Endothelial cell of umbilical vein (primary cell): ENCODE measurements around the gene EPC1. TPM values are rescaled to one million over a fixed set of nuclear protein-coding genes. Genes with fewer than 3 reads are reported as not detected.
"Not testable (repeated sequence)": the region's sequence is repeated elsewhere in the genome, so short reads cannot be mapped to it uniquely, and the experiment has no call there.

Source experiments
- BruUV-seq: library from RNA; stranded (reverse); fragments of 400-500 nt; replicated peaks from 2 replicates; lab custom pipeline; 2021; lab: Mats Ljungman, UMichigan
- CTCF ChIA-PET: fragments of 300-600, 350-600 bp; sonication (Branson Sonifier 250); formaldehyde crosslinking; loops from one replicate; lab custom pipeline; 2021; ENCODE audit warnings: antibody characterized with exemption, inconsistent platforms; lab: Charles Lee
- POLR2A ChIA-PET: fragments of 300-600, 350-600 bp; sonication (Branson Sonifier 250); formaldehyde crosslinking; loops from one replicate; lab custom pipeline; 2021; ENCODE audit warnings: antibody characterized with exemption, inconsistent platforms; lab: Charles Lee
- DNase-seq: peaks from one replicate; pipeline ENCODE4 v3.0.0-alpha.2; 2011; ENCODE audit warnings: low read depth, low spot score
- FAIRE-seq: peaks from 2 replicates; lab custom pipeline; 2011; peaks lifted over from hg19 to GRCh38; lab: Jason Lieb, UNC
- H2AFZ ChIP-seq: 2 replicates; pipeline ENCODE4 v1.6.0; 2012; ENCODE audit warnings: low read depth, low read length, control low read depth, inconsistent platforms
- H3K27ac ChIP-seq: 2 replicates; pipeline ENCODE4 v1.5.1; 2011; ENCODE audit warnings: low read depth, mild to moderate bottlenecking, control low read depth, low read length, moderate library complexity; ENCODE audit not compliant: insufficient read depth
- H3K27me3 ChIP-seq, 2 experiments: 2 replicates each; pipeline versions ENCODE4 v1.6.0 to v1.6.1; 2011; ENCODE audit warnings: low read length in 2 of 2, mixed read lengths in 1 of 2; ENCODE audit not compliant: control insufficient read depth in 2 of 2, insufficient read depth in 2 of 2
- H3K36me3 ChIP-seq, 2 experiments: 2 replicates in 1 of 2; 3 replicates in 1 of 2; pipeline ENCODE4 v1.5.1; 2011; ENCODE audit warnings: low read length in 2 of 2, mild to moderate bottlenecking in 1 of 2, moderate library complexity in 1 of 2; ENCODE audit not compliant: control insufficient read depth in 2 of 2, insufficient read depth in 2 of 2; ENCODE audit errors: extremely low read depth in 1 of 2
- H3K4me1 ChIP-seq: 3 replicates; pipeline ENCODE4 v1.5.1; 2011; ENCODE audit warnings: mild to moderate bottlenecking, low read length; ENCODE audit not compliant: control insufficient read depth, insufficient read depth; ENCODE audit errors: extremely low read depth
- H3K4me2 ChIP-seq: 2 replicates; pipeline ENCODE4 v1.6.1; 2011; ENCODE audit warnings: low read length, control low read depth, mixed read lengths; ENCODE audit not compliant: insufficient read depth
- H3K4me3 ChIP-seq, 3 experiments: fragments of 200-600 bp in 1 of 3; sonication (generic), shearing (Covaris generic) in 1 of 3; replicated peaks in 1 of 3; 2 replicates each; pipeline ENCODE4 v1.5.1; 2011 to 2016; ENCODE audit warnings: control low read depth in 3 of 3, low read length in 3 of 3, mild to moderate bottlenecking in 2 of 3, inconsistent platforms in 1 of 3, low read depth in 1 of 3, moderate library complexity in 1 of 3; ENCODE audit not compliant: insufficient read depth in 1 of 3
- H3K79me2 ChIP-seq: 2 replicates; pipeline ENCODE4 v1.6.0; 2012; ENCODE audit warnings: low read length, inconsistent platforms; ENCODE audit not compliant: control insufficient read depth, insufficient read depth
- H3K9ac ChIP-seq: replicated peaks from 2 replicates; pipeline ENCODE3; 2011; ENCODE audit warnings: low read length, control low read depth; ENCODE audit not compliant: insufficient read depth; ENCODE audit errors: extremely low read depth
- H3K9me1 ChIP-seq: replicated peaks from 3 replicates; pipeline ENCODE4 v1.6.0; 2011; ENCODE audit warnings: mild to moderate bottlenecking, low read length; ENCODE audit not compliant: control insufficient read depth, insufficient read depth; ENCODE audit errors: extremely low read depth
- H3K9me3 ChIP-seq: replicated peaks from 2 replicates; pipeline ENCODE4 v1.5.1; 2012; ENCODE audit warnings: low read length, inconsistent platforms; ENCODE audit not compliant: control insufficient read depth, insufficient read depth
- H4K20me1 ChIP-seq: replicated peaks from 2 replicates; pipeline ENCODE3; 2011; ENCODE audit warnings: mild to moderate bottlenecking, low read length; ENCODE audit not compliant: control insufficient read depth, insufficient read depth; ENCODE audit errors: extremely low read depth
- CTCF ChIP-seq, 2 donors: IDR thresholded peaks; 1 replicate in 1 of 2; 2 replicates in 1 of 2; pipeline ENCODE4 v1.5.1; 2011; ENCODE audit warnings: low read length in 2 of 2, mild to moderate bottlenecking in 2 of 2, moderate library complexity in 2 of 2, control low read depth in 1 of 2, inconsistent platforms in 1 of 2, low read depth in 1 of 2; ENCODE audit not compliant: insufficient read depth in 1 of 2; ENCODE audit errors: extremely low read depth in 1 of 2
- EZH2 ChIP-seq: IDR thresholded peaks from 2 replicates; pipeline ENCODE4 v1.6.1; 2012; ENCODE audit warnings: borderline replicate concordance, low read depth, mild to moderate bottlenecking, moderate library complexity, low read length, inconsistent platforms; ENCODE audit not compliant: severe bottlenecking
- FOS ChIP-seq: IDR thresholded peaks from 2 replicates; pipeline ENCODE4 v1.6.1; 2011; ENCODE audit warnings: mild to moderate bottlenecking, low read length, moderate library complexity, borderline replicate concordance; ENCODE audit not compliant: insufficient read depth
- GATA2 ChIP-seq: IDR thresholded peaks from 2 replicates; pipeline ENCODE4 v1.7.0; 2011; ENCODE audit warnings: low read depth, mild to moderate bottlenecking, moderate library complexity, mixed read lengths, low read length; ENCODE audit not compliant: insufficient read length, insufficient read depth
- dilution Hi-C: fragments of 300-500 bp; cut with MboI; formaldehyde crosslinking; loops from one replicate; pipeline ENCODE4 v1.15.0; 2019; ENCODE audit warnings: low sequenced_read_pairs; ENCODE audit not compliant: extremely low pct_ligation_motif_present
- intact Hi-C: fragments of 100-400 bp; cut with micrococcal nuclease; formaldehyde crosslinking; loops from one replicate; pipeline ENCODE4 v1.10.0; 2022
- polyA plus RNA-seq, 4 experiments: library from polyadenylated mRNA; depleted of rRNA in 3 of 4; stranded (reverse) in 3 of 4; unstranded in 1 of 4; fragments of >200 nt; gene quantifications; 2 replicates each; pipeline versions ENCODE4 v1.2.1 to v1.2.3, GENCODE V29; 2011 to 2012; ENCODE audit warnings: missing spikeins in 1 of 4
- total RNA-seq: library from RNA; stranded (reverse); gene quantifications from 2 replicates; pipeline ENCODE4 v1.2.3, GENCODE V29; 2021

EPC1 gene
- total and polyA plus RNA-seq, 2 donors (not counting 3 experiments of a cell fraction or from before 2014, with no cell fraction given), result 27.9 to 39.0 TPM

GRCh38 chr10:32233375-32233774, 113.6 kb downstream of the EPC1 start:
- BruUV-seq, H3K27ac ChIP-seq, H2AFZ ChIP-seq, FAIRE-seq, H3K4me2 ChIP-seq, H3K27me3 ChIP-seq, H3K9ac ChIP-seq, H3K36me3 ChIP-seq, H3K9me3 ChIP-seq, H4K20me1 ChIP-seq, CTCF ChIA-PET, DNase-seq, H3K79me2 ChIP-seq, H3K4me3 ChIP-seq, H3K9me1 ChIP-seq, intact Hi-C loops, H3K4me1 ChIP-seq, dilution Hi-C loops, POLR2A ChIA-PET: not testable (repeated sequence)

- Histone ChIP-seq H2AFZ (no peak overlapping the region), H3K9ac (no peak overlapping the region), H3K27me3 (no peaks in the 10 kb centered on the region), H3K27ac (no peak overlapping the region), H3K9me3 (no peaks in the 10 kb centered on the region), H3K9me1 (no peaks in the 10 kb centered on the region), H3K4me3 (no peak overlapping the region), H3K79me2 (no peaks in the 10 kb centered on the region), H3K4me2 (no peak overlapping the region), H3K36me3 (no peaks in the 10 kb centered on the region), H3K4me1 (no peaks in the 10 kb centered on the region), H4K20me1 (no peaks in the 10 kb centered on the region)
- intact Hi-C loops, result no loop called here
- no peak for TF ChIP-seq FOS
- TF ChIP-seq GATA2, result no peak
- no peak for TF ChIP-seq CTCF (IDR thresholded peaks at IDR 0.05; ENCODE audit: extremely low read depth in 1 of 2, insufficient read depth in 1 of 2, low read depth in 1 of 2, low read length in 2 of 2)
- no peak for TF ChIP-seq EZH2
- ChIA-PET POLR2A (no interaction called here), CTCF (no interaction called here)
- dilution Hi-C loops, result no loop called here
- no TSS peak for BruUV-seq
- DNase-seq (no peak), FAIRE-seq (peak; percentile 35)
Measured at GRCh38 chr10:32232378-32232777, 114.6 kb downstream of the EPC1 start.

GRCh38 chr10:32229788-32230187, 117.2 kb downstream of the EPC1 start:
- dilution Hi-C loops, H3K4me2 ChIP-seq, intact Hi-C loops, H3K79me2 ChIP-seq, H2AFZ ChIP-seq, DNase-seq, H3K9ac ChIP-seq, H3K4me3 ChIP-seq, POLR2A ChIA-PET, BruUV-seq, H4K20me1 ChIP-seq, FAIRE-seq, H3K9me3 ChIP-seq, H3K27me3 ChIP-seq, H3K36me3 ChIP-seq, H3K9me1 ChIP-seq, H3K27ac ChIP-seq, H3K4me1 ChIP-seq: not testable (repeated sequence)
- CTCF ChIA-PET, result interaction anchor here (1.6 kb wide), 1 partner anchor 8 kb away, joined by 3 read pairs; no protein-coding TSS in a partner anchor
